Measurements from ENCODE around the gene SEMA3G.

Gene SEMA3G

DNA sequence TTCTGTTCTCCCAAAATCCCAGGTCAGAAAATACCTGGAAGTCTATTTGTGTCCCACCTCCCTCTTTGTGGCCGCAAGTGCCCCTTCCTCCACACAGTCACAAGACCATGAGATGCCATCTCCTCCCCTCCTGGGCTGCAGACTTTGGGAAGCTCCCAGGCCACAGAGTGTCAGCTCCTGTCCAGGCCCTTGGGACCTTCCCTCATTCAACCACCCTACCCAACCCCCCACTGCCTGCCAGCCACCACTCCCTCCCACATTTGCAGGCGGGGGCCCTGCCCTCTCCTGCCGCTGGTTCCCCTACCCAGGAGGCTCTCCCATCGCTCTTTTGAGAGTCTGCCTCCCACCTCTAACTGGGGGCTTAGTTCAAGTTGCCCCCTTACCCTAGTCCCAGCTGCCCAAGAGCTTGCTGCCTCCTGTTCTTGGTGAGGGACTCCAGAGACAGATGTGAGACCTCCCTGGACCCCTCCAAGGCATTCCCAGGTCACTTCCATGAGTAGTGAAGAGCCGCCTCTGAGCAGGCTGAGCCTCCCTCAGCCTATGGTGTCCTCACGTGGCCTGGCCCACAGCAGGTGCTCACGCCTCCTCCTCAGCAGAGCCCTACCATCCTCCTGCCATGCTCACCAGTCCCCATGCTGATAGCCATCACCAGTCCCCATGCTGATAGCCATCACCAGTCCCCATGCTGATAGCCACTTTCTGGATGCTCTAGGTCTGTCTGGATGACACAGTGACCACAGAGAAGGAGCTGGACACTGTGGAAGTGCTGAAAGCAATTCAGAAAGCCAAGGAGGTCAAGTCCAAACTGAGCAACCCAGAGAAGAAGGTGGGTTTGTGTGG, 34.4 kb upstream of the SEMA3G start:
- no peak for DNase-seq

- no peak for DNase-seq
Observed at GRCh38 chr3:52477796-52478095, 32.8 kb upstream of the SEMA3G start.

DNA sequence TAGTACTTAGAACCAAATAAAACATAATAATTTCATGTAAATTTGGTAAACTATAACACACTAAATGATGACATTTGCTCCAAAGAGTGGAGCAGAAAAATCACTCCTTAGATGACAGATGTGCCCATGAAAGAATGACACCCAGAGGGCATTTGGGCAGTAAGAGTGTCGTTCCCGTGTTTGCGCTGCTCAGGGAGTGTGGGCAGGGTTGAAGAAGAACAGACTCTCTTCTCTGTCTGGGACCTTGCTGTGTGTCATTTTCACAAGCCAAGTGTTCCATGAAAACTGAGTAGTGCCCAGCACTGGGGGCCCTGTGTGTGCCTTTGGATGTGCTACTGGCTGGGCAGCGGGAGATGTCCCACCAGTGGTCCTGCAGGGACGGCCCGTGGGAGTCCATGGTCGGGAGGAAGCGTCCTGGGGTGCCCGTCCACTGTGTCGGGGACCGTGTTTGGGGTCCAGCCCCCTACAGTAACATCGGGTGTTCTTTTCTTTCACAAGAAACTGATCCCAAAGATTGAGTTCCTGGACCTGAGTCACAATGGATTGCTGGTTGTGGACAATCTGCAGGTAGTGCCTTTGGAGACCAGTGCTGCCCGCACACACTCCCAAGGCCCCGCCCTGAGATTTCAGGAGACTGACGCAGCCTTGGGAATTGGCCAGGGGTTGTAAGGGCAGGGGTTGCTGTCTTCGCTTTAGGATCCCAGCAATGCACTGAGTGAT, 32.3 kb upstream of the SEMA3G start:
- no peak for DNase-seq

DNA sequence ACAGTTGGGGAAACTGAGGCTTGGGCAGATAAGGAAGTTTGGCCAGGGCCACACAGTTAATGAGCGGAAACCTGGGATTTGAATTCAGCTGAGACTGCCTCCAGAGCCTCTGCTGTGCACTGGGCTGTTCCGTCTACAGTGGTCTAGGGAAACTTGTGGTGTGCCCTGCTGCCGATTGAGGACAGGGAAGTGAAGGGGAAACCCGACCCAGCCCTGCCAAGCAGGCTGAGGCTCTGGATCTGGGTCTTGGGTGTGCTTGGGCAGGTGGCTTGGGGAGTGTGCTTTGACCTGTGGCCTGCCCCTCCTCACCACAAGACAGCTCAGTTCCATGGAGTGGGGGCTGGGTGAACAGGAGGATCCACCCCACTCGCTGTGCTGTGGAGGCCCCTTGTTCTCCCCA, 28.1 kb upstream of the SEMA3G start:
- DNase-seq: no peak

DNA sequence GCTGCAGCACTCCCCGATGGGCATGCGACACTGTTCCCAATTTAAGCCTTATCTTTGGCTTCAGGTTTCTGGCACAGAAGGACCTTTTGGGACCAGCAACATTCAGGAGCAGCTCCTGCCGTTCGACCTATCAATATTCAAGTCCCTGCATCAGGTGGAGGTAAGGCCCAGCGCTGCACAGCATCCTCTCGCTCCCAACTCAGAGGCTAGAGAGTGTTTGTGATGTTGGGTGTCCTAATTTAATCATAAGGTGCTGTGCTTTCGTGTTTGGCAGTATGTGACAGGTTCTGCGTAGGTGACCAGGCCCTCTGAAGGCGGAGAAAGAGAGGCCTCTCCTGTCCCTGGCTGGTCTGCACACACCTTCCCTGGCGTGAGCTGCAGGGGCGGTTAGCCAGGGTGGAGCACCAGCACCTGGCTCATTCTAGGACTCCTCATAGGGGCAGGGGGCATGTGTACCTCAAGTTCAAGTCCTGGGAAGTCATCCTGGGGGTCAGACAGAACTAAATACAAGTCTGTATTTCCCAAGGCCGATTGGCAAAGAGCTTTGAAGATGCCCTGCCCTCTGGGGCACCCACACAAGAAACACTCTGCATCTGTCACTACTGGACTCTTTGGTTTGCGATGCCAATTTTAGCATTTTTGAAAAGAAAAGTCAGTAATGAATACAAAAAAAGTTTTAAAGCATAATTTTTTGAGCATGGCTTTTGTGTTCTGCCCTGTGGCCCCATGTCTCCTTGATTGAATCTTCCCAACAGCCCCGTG, 27.5 kb upstream of the SEMA3G start:
- DNase-seq: no peak

- DNase-seq: no peak
Observed at GRCh38 chr3:52471371-52472238, 26.7 kb upstream of the SEMA3G start.

DNA sequence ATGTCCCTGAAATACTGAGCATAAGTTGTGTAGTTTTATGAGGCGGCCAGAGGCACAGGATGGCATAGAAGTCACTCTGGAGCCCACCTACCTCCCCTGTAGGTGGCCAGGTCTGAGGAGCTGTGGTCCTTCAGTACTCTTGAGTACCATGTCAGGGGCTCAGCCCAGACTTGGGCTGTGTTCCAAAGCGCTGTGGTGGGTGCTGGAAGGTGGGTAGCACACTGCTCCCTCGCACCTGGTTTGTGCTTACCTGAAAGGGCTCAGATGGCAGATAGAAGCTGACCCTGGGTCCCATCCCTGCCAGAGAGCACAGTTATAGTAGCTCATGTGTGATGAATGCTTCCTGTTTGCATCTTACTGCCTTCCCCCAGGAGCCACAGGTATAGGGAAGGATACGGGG, 26.0 kb upstream of the SEMA3G start:
- DNase-seq: no peak

- DNase-seq: no peak
Observed at GRCh38 chr3:52469001-52469400, 24.1 kb upstream of the SEMA3G start.

- DNase-seq: no peak
Observed at GRCh38 chr3:52468336-52468735, 23.4 kb upstream of the SEMA3G start.

- DNase-seq: no peak
Observed at GRCh38 chr3:52463416-52463815, 18.5 kb upstream of the SEMA3G start.

GRCh38 chr3:52461874-52462273, 17.0 kb upstream of the SEMA3G start:
- no peak for DNase-seq

GRCh38 chr3:52458770-52459545, 14.1 kb upstream of the SEMA3G start:
- no peak for DNase-seq

GRCh38 chr3:52458031-52458760, 13.3 kb upstream of the SEMA3G start:
- DNase-seq: no peak

GRCh38 chr3:52456800-52457183, 11.9 kb upstream of the SEMA3G start:
- no peak for DNase-seq

DNA sequence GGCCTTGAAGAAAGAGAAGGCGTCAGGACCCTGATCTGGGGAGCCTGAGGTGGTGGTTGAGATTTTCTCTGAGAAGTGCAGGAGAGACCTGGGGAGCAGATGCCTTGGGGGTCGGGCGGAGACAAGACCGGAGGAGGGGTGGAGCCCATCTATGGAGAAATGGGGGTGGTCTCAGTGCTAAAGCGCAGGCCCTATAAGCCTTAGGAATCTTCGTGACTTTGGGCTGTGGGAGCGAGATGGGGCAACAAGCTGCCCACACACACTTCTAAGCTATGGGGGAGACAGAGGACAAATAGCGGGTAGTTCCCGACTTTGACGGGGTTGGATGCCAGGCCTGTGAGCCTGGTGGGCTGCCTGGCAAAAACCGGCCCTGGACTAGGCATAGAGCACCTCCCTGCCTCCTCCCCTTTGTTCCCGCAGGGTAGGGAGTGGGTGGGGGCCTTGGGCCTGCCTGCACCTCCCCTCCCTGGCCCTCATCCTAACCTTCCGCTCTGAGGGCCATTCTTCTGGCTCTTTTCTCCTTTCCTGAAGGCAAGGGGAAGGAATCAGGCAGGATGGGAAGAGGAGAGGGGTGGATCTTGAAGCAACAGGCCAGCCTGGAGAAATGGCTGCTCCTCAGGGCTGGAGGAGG, 11.4 kb upstream of the SEMA3G start:
- no peak for DNase-seq

DNA sequence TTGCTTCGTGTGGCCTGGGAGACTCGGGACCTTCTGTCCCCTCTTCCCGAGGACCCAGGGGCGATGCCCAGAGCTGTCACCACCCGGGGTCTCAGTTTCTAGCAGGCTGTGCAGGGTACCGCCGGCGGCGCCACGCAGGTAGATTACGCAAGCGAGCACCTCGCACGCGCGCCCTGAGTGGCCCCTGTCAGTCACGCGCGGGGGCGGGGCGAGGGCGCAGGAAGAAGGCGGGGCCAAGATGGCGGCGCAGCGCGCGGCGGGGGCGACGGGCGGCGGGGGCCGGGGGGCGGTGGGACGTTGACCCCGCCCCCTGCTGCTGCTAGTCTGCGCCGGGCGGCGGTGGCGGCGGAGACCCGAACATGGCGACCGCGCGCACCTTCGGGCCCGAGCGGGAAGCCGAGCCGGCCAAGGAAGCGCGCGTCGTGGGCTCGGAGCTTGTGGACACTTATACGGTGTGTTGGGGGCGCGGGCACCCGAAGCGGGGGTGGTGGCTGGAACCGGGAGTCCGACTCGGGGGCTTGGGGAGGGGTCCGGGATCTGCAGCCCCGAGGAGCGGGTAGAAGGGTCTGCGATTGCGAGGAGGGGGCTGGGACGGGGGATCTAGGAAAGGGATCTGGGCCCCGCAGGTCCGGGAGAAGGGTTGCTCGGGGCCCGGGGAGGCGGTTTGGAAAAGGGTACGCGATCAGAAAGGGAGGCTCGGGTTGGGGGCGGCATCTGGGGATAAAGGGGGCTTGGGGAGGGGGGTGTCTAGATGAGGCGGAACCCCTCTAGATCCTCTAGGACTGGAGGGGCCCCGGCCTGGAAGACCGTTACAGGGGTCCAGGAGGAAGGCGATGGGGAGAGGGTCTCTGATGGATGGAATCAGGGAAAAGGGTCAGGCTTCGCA, 10.6 kb upstream of the SEMA3G start, which contains the start of gene NISCH:
TSS of gene NISCH (plus strand) at position 322 of the 886 bp plus-strand sequence. CDS start at position 360, 38 bp downstream.
- DNase-seq: peak; percentile 93

DNA sequence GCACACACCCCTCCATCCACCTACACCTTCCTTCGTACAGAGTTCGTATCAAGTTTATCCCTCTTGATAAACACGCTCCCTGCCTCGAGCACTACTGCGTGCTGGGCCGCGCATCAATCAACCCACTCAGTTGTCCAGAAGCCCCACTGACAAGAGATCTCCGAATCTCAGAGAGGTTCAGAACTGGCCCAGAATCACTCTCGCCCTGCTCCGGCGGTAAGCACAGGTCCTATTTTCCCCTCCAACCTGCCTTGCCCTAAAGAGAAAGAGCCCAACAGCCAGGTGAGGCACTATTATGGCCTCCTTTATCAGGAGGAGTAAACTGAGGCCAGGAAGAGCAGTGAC, 10.0 kb upstream of the SEMA3G start:
- DNase-seq: no peak

GRCh38 chr3:52454250-52454937, 9.5 kb upstream of the SEMA3G start:
- no peak for DNase-seq
